Fibroblast of mammary gland (primary cell): Measurements from ENCODE around the gene PAPOLG.

ENCODE experiments used
- DNase-seq: peaks from one replicate; pipeline ENCODE4 v3.0.0-alpha.2; 2010; ENCODE audit warnings: low read depth
- H3K4me3 ChIP-seq: 2 replicates; pipeline ENCODE4 v1.5.1; 2011; ENCODE audit warnings: low read depth, mild to moderate bottlenecking, low read length, moderate library complexity; ENCODE audit not compliant: control insufficient read depth
- CTCF ChIP-seq: conservative IDR thresholded peaks from 2 replicates; pipeline ENCODE4 v1.5.1; 2011; ENCODE audit warnings: low read depth, low read length, inconsistent platforms; ENCODE audit not compliant: control insufficient read depth, insufficient read depth

Gene PAPOLG

GRCh38 chr2:60756097-60757087, at the start of gene PAPOLG:
Gene PAPOLG (plus strand): TSS chr2:60756268. CDS start chr2:60756479, 211 bp downstream.
- no peak for TF ChIP-seq CTCF
- peak; percentile 84 for DNase-seq
- peak within 1 kb of the TSS; percentile 99 for H3K4me3 ChIP-seq

DNA sequence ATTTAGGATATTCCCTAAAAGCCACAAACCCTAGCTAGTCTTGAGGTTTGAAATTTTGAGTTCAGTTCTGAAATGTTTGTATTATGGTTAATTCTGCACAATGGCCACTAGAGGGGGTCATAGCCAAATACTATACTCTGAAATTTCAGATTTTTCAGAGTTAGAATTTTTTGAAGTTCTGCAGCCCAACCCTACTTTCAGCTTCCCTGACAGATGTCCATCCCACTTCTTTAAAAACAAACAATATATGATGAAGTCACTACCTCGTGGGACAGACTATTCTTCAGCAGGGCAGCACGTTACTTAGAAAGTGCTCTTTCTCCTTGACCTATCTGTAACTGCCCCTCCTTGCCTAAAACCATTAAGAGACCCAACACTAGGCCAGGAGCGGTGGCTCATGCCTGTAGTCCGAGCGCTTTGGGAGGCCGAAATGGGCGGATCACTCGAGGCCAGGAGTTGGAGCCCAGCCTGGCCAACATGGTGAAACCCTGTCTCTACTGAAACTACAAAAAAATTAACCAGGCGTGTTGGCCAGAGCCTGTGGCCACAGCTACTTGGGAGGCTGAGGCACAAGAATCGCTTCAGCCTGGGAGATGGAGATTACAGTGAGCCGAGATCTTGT, 48.2 kb upstream of the PAPOLG start:
- DNase-seq, result peak; percentile 38
- TF ChIP-seq CTCF, result peak; percentile 68
- H3K4me3 ChIP-seq, result no peak overlapping the region

- no peak for TF ChIP-seq CTCF
- no peak overlapping the region for H3K4me3 ChIP-seq
- no peak for DNase-seq
These were observed 47.3 kb upstream of the PAPOLG start for GRCh38 chr2:60708630-60709320.

- no peak for TF ChIP-seq CTCF
- peak; percentile 14 for DNase-seq
- H3K4me3 ChIP-seq, result no peak overlapping the region
These were observed 45.4 kb upstream of the PAPOLG start for GRCh38 chr2:60710707-60711106.

GRCh38 chr2:60715561-60715960, 40.5 kb upstream of the PAPOLG start:
- DNase-seq, result no peak
- H3K4me3 ChIP-seq, result no peak overlapping the region
- TF ChIP-seq CTCF, result no peak

DNA sequence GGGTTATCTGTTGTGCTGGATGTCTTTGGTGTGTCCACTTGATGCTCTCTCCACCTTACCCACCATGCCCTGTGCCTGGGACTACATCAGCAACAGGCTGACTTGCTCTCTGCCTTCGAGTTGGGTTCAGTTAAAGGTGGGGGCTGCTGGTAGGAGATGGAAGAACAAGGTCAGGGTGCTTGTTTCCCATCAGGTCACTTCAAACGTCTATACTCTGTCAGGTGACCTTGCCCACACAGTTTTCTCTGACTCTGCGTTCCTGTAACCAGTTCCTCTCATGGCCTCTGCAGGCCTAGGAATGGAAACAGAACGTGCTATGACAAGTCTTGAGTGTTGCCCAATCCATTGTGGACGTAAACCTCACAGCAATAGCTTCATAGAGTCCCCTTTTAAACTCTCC, 38.4 kb upstream of the PAPOLG start:
- DNase-seq, result no peak
- H3K4me3 ChIP-seq, result no peak overlapping the region
- no peak for TF ChIP-seq CTCF
